Amygdala (tissue), 56 donors: ENCODE measurements around the gene PIP4P1.

Experiments
- DNase-seq, 56 donors: peaks; one replicate each; lab custom pipeline; 2025; lab: John Stamatoyannopoulos, UW

Gene PIP4P1

DNA sequence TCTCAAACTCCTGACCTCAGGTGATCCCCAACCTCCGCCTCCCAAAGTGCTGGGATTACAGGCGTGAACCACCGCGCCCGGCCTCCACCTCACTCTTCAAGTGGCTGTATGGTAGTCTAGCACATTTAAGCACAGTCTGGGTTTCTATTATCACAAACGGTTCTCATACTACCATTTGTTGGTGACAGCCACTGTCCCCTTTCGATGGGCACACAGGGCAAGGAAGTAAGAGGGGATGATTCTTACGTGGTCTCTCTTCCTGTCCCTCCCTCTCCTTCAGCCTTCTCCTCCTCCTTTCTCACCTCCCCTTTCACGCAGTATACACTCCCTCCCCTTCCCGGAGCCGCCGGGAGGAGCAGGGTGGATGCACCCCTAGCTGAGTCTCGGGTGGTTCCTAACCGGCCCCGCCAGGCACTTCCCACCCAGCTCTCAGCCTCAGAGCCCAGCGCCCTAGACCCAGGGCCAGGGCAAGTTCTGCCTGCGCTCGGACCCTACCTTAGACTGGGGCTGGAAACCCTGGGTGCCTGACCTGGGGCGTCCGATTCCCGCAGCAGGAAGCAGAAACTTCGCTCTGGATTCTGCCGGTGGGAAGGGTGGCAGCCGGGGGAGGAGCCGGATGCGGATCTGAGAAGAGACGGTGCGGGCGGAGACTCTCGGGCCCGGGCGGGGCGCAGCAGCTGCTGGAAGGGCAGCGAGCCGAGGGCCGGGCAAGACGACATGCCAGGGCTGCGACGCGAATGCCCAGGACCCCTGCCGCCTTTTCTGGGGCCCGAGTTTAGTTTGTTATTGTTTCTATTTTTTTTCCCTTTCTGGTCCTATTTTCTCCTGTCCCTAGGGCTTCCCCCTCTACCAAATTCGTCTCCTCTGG is 48.1 kb downstream of the PIP4P1 start, which contains the start of gene TEP1:
TEP1 (minus strand) TSS at position 626 of the 868 bp plus-strand sequence. CDS start 5,062 bp downstream, outside the sequence.
- DNase-seq, result peak in 52 of 56 donors; percentile 10 to 87 (median 59)

DNA sequence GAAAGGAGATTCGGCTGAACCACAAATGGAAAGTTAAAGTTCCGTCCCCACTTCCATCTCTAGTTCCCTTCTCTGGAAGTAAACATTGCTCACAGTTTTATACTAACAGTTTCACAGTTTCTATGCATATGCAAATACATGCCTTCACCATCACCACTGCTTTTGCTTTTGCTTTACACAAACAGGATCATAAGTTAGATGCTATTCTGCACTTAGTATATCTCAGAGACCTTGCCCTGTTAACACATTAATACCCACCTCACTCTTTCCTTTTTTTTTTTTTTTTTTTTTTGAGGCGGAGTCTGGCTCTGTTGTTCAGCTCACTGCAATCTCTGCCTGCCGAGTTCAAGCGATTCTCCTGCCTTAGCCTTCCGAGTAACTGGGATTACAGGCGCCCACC is 48.8 kb downstream of the PIP4P1 start:
- DNase-seq, result no peak

DNA sequence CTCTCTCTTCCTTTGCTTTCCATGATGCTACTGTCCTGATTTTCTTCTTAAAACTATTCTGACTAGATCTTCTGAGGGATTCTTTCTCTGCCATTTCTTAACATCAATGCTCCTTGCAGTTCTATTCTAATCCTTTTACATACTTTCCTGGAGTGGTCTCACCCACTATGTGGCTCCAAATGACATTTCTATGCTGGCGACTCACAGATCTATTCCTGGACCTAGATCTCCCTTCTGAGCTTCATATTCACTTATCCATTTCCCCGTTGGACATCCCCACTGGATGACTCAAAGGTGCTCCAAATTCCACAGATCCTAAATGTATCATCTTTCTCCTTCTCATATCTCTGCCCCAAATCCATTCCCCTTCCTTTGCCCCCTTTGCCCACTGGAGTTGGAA is 52.0 kb downstream of the PIP4P1 start:
- DNase-seq, result no peak
